Mucosa of rectum (tissue), 2 donors: ENCODE results near the gene TMOD4.
A peak's percentile ranks its signal among the peaks of the same experiment; 100 is the strongest.

ENCODE experiments used
- H3K27ac ChIP-seq, 2 donors: one replicate each; pipeline ENCODE4 v1.7.0; 2013; ENCODE audit warnings: inconsistent platforms in 2 of 2, low read depth in 2 of 2, low read length in 2 of 2
- H3K27me3 ChIP-seq, 2 donors: one replicate each; pipeline ENCODE4 v1.7.0; 2013; ENCODE audit warnings: low read length in 2 of 2; ENCODE audit not compliant: control insufficient read depth in 2 of 2, insufficient read depth in 2 of 2
- H3K36me3 ChIP-seq, 2 donors: one replicate each; pipeline ENCODE4 v1.7.0; 2013; ENCODE audit warnings: low read length in 2 of 2; ENCODE audit not compliant: control insufficient read depth in 2 of 2, insufficient read depth in 2 of 2
- H3K4me1 ChIP-seq, 2 donors: one replicate each; pipeline ENCODE4 v1.7.0; 2013; ENCODE audit warnings: low read length in 2 of 2, mild to moderate bottlenecking in 1 of 2; ENCODE audit not compliant: control insufficient read depth in 2 of 2, insufficient read depth in 2 of 2
- H3K4me3 ChIP-seq, 2 donors: one replicate each; pipeline ENCODE4 v1.7.0; 2013; ENCODE audit warnings: low read length in 2 of 2
- H3K9ac ChIP-seq, 2 donors: one replicate each; pipeline ENCODE4 v1.7.0; 2013; ENCODE audit warnings: low read length in 2 of 2, low read depth in 1 of 2, mild to moderate bottlenecking in 1 of 2
- H3K9me3 ChIP-seq, 2 donors: one replicate each; pipeline ENCODE4 v1.7.0; 2013; ENCODE audit warnings: low read length in 2 of 2; ENCODE audit not compliant: control insufficient read depth in 2 of 2
- donor health status: healthy.
- donor health status: Normal muscosa, but diverticular disease.

Gene TMOD4

GRCh38 chr1:151176514-151177045 lies 799 bp upstream of the TMOD4 start:
- Histone ChIP-seq H3K4me3 (no peak overlapping the region), H3K36me3 (peaks cover 48 to 67% of the 10 kb centered on the region in 2 donors), H3K27ac (no peak overlapping the region), H3K9me3 (no peaks in the 10 kb centered on the region), H3K4me1 (no peaks in the 10 kb centered on the region), H3K9ac (no peak overlapping the region), H3K27me3 (no peaks in the 10 kb centered on the region)

- H3K4me1 ChIP-seq: no peaks in the 10 kb centered on the region
- no peaks in the 10 kb centered on the region for H3K27me3 ChIP-seq
- H3K27ac ChIP-seq: no peak overlapping the region
- no peaks in the 10 kb centered on the region for H3K9me3 ChIP-seq
- H3K36me3 ChIP-seq: peaks cover 49 to 69% of the 10 kb centered on the region in 2 donors
- H3K9ac ChIP-seq: no peak overlapping the region
- no peak overlapping the region for H3K4me3 ChIP-seq
Observed at GRCh38 chr1:151175041-151175741, 590 bp downstream of the TMOD4 start.

- peaks cover 7 to 10% of the 10 kb centered on the region in 2 donors for H3K4me1 ChIP-seq
- no peak overlapping the region for H3K27ac ChIP-seq
- H3K27me3 ChIP-seq: no peaks in the 10 kb centered on the region
- H3K9me3 ChIP-seq: no peaks in the 10 kb centered on the region
- H3K9ac ChIP-seq: no peak overlapping the region
- H3K36me3 ChIP-seq: peaks cover 31 to 55% of the 10 kb centered on the region in 2 donors
- no peak overlapping the region for H3K4me3 ChIP-seq
Observed at GRCh38 chr1:151171190-151171589, 4.6 kb downstream of the TMOD4 start.

- H3K36me3 ChIP-seq: peaks cover 23 to 28% of the 10 kb centered on the region in 2 donors
- no peaks in the 10 kb centered on the region for H3K9me3 ChIP-seq
- no peak overlapping the region for H3K9ac ChIP-seq
- H3K4me3 ChIP-seq: peak overlapping the region; percentile 78 to 100
- H3K27ac ChIP-seq: no peak overlapping the region
- no peaks in the 10 kb centered on the region for H3K27me3 ChIP-seq
- H3K4me1 ChIP-seq: peaks cover 13 to 18% of the 10 kb centered on the region in 2 donors
Observed at GRCh38 chr1:151167116-151167515, 8.7 kb downstream of the TMOD4 start.

- H3K4me1 ChIP-seq: peaks cover 13 to 18% of the 10 kb centered on the region in 2 donors
- H3K27ac ChIP-seq: peak overlapping the region in 1 of 2 donors; percentile 82
- H3K36me3 ChIP-seq: peaks cover 27 to 30% of the 10 kb centered on the region in 2 donors
Observed at GRCh38 chr1:151166505-151166956, 9.2 kb downstream of the TMOD4 start.

GRCh38 chr1:151165738-151166504 lies 9.9 kb downstream of the TMOD4 start, which contains the start of the genes LYSMD1 and SCNM1:
Gene LYSMD1 (minus strand): TSS chr1:151165902. CDS start chr1:151165258, 644 bp downstream.
Gene SCNM1 (plus strand): TSS chr1:151166144. CDS start chr1:151166153, 9 bp downstream.
- Histone ChIP-seq H3K27me3 (no peaks in the 10 kb centered on the region), H3K4me1 (peaks cover 13 to 18% of the 10 kb centered on the region in 2 donors), H3K4me3 (peak within 1 kb of the TSS; percentile 78 to 100), H3K9ac (peak within 1 kb of the TSS; percentile 83 to 96), H3K9me3 (no peaks in the 10 kb centered on the region), H3K36me3 (peaks cover 26 to 27% of the 10 kb centered on the region in 2 donors), H3K27ac (peak within 1 kb of the TSS; percentile 85)

More at GRCh38 chr1:151166505-151166956, 9.2 kb downstream of the TMOD4 start:
- no peaks in the 10 kb centered on the region for H3K27me3 ChIP-seq
- H3K4me3 ChIP-seq: peak overlapping the region; percentile 78 to 100
- peak overlapping the region; percentile 83 to 96 for H3K9ac ChIP-seq
- H3K9me3 ChIP-seq: no peaks in the 10 kb centered on the region

GRCh38 chr1:151165281-151165737 lies 10.5 kb downstream of the TMOD4 start:
- no peaks in the 10 kb centered on the region for H3K27me3 ChIP-seq
- peaks cover 24 to 27% of the 10 kb centered on the region in 2 donors for H3K36me3 ChIP-seq

GRCh38 chr1:151164732-151165280 lies 11.0 kb downstream of the TMOD4 start:
- H3K36me3 ChIP-seq: peaks cover 22 to 24% of the 10 kb centered on the region in 2 donors
- no peaks in the 10 kb centered on the region for H3K9me3 ChIP-seq
- H3K4me1 ChIP-seq: peaks cover 13 to 18% of the 10 kb centered on the region in 2 donors
- no peaks in the 10 kb centered on the region for H3K27me3 ChIP-seq
- H3K4me3 ChIP-seq: peak overlapping the region; percentile 78 to 100
- peak overlapping the region; percentile 53 to 83 for H3K9ac ChIP-seq
- H3K27ac ChIP-seq: peak overlapping the region; percentile 85

More at GRCh38 chr1:151165281-151165737, 10.5 kb downstream of the TMOD4 start:
- Histone ChIP-seq H3K4me1 (peaks cover 13 to 18% of the 10 kb centered on the region in 2 donors), H3K4me3 (peak overlapping the region; percentile 78 to 100), H3K9ac (peak overlapping the region; percentile 83 to 96), H3K9me3 (no peaks in the 10 kb centered on the region), H3K27ac (peak overlapping the region; percentile 85)

- no peaks in the 10 kb centered on the region for H3K27me3 ChIP-seq
- H3K4me3 ChIP-seq: no peak overlapping the region
- peaks cover 25% of the 10 kb centered on the region in 2 donors for H3K36me3 ChIP-seq
- H3K9me3 ChIP-seq: no peaks in the 10 kb centered on the region
- no peaks in the 10 kb centered on the region for H3K4me1 ChIP-seq
- no peak overlapping the region for H3K9ac ChIP-seq
- H3K27ac ChIP-seq: peak overlapping the region in 1 of 2 donors; percentile 11
Observed at GRCh38 chr1:151159373-151159772, 16.4 kb downstream of the TMOD4 start.
